HL-60 (cell line): Measurements from ENCODE around the gene FARP1.

Experiments used
- DNase-seq, 2 experiments: peaks; one replicate each; pipeline ENCODE4 v3.0.0-alpha.2; 2010 to 2020; ENCODE audit warnings: low read depth in 1 of 2, low spot score in 1 of 2
- H3K27ac ChIP-seq: fragments of 250-450 bp; sonication (Bioruptor Pico); replicated peaks from 2 replicates; pipeline ENCODE4 v1.5.1; 2020; ENCODE audit warnings: mild to moderate bottlenecking, moderate library complexity
- H3K27me3 ChIP-seq: fragments of 250-450 bp; sonication (Bioruptor Pico); 2 replicates; pipeline ENCODE4 v1.5.1; 2021; ENCODE audit warnings: mild to moderate bottlenecking, moderate library complexity; ENCODE audit not compliant: insufficient read depth, poor library complexity, severe bottlenecking
- H3K4me3 ChIP-seq: replicated peaks from 2 replicates; pipeline ENCODE4 v1.5.1; 2011; ENCODE audit warnings: mild to moderate bottlenecking, control low read depth, low read length; ENCODE audit not compliant: insufficient read depth
- CTCF ChIP-seq: IDR thresholded peaks from one replicate; pipeline ENCODE4 v1.5.1; 2011; ENCODE audit warnings: low read length, control low read depth, inconsistent platforms; ENCODE audit not compliant: insufficient read depth
- GABPA ChIP-seq: IDR thresholded peaks from 2 replicates; pipeline ENCODE4 v1.6.1; 2012; ENCODE audit warnings: low read depth
- POLR2AphosphoS5 ChIP-seq: IDR thresholded peaks from 2 replicates; pipeline ENCODE4 v1.6.1; 2012; ENCODE audit warnings: low read depth
- SPI1 ChIP-seq: IDR thresholded peaks from 2 replicates; pipeline ENCODE4 v1.6.1; 2012; ENCODE audit warnings: low read depth, mild to moderate bottlenecking, borderline replicate concordance
- TF ChIP-seq, protein P1 (sequence below): IDR thresholded peaks from 2 replicates; pipeline ENCODE4 v1.6.1; 2012; ENCODE audit warnings: low read depth; ENCODE audit not compliant: insufficient replicate concordance

Gene FARP1

DNA sequence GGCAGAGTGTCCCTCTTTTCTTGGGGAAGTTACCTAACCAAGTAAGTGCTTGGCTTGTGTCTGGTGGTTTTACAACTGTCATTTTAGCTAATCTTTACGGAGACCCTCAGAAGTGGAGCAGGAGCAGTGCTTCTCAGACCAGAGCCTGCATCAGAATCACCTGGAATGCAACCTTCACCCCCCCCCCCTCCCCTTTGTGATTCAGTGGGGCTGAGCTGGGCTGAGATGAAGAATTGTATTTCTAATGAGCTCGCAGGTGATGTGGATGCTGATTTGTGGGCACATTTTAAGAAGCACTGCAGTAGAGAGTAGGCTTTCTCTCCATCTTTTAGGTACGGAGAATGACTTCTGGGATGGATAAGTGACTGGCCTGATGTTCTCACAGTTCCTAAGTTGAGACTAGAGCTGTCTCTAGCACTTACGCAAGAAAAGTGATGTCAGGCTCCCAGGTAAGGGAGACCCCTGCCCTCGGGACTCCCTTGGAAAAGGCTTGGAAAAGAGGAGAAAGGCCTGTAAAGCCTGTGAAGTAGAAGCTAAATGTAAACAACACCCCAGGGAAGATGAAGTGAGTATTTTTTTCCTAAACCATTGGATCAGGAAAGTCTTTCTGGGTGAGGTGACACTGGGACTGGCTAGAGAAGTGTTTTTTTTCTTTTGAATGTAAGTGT lies 57.5 kb downstream of the FARP1 start:
- no peak overlapping the region for H3K4me3 ChIP-seq
- no peaks in the 10 kb centered on the region for H3K27me3 ChIP-seq
- no peak overlapping the region for H3K27ac ChIP-seq
- TF ChIP-seq SPI1 (no peak), POLR2AphosphoS5 (no peak), CTCF (no peak), GABPA (no peak)
- TF ChIP-seq, protein P1, sequence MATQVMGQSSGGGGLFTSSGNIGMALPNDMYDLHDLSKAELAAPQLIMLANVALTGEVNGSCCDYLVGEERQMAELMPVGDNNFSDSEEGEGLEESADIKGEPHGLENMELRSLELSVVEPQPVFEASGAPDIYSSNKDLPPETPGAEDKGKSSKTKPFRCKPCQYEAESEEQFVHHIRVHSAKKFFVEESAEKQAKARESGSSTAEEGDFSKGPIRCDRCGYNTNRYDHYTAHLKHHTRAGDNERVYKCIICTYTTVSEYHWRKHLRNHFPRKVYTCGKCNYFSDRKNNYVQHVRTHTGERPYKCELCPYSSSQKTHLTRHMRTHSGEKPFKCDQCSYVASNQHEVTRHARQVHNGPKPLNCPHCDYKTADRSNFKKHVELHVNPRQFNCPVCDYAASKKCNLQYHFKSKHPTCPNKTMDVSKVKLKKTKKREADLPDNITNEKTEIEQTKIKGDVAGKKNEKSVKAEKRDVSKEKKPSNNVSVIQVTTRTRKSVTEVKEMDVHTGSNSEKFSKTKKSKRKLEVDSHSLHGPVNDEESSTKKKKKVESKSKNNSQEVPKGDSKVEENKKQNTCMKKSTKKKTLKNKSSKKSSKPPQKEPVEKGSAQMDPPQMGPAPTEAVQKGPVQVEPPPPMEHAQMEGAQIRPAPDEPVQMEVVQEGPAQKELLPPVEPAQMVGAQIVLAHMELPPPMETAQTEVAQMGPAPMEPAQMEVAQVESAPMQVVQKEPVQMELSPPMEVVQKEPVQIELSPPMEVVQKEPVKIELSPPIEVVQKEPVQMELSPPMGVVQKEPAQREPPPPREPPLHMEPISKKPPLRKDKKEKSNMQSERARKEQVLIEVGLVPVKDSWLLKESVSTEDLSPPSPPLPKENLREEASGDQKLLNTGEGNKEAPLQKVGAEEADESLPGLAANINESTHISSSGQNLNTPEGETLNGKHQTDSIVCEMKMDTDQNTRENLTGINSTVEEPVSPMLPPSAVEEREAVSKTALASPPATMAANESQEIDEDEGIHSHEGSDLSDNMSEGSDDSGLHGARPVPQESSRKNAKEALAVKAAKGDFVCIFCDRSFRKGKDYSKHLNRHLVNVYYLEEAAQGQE = no peak
- DNase-seq = no peak

DNA sequence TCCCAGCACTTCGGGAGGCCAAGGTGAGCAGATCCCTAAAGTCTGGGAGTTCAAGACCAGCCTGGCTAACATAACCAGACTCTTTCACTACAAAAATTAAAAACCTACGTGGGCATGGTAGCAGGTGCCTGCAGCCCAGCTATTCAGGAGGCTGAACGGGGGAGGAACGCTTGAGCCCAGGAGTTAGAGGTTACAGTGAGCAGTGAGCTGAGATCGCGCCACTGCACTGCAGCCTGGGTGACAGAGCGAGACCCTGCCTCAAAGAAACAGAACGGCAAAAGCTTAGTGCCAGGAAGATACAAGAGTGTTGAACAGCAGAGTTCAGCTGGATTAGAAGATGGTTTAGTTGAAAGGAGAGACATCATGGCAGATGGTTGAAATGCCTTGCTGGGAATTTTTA lies 58.3 kb downstream of the FARP1 start:
- Histone ChIP-seq H3K27me3 (no peaks in the 10 kb centered on the region), H3K4me3 (no peak overlapping the region), H3K27ac (no peak overlapping the region)
- no peak for DNase-seq
- TF ChIP-seq SPI1 (no peak), GABPA (no peak), CTCF (no peak), POLR2AphosphoS5 (no peak)
- TF ChIP-seq, protein P1 = no peak

GRCh38 chr13:98201984-98202383 lies 59.1 kb downstream of the FARP1 start:
- DNase-seq = no peak
- Histone ChIP-seq H3K27me3 (no peaks in the 10 kb centered on the region), H3K4me3 (no peak overlapping the region), H3K27ac (no peak overlapping the region)
- TF ChIP-seq, protein P1 = no peak
- TF ChIP-seq GABPA (no peak), POLR2AphosphoS5 (no peak), CTCF (no peak), SPI1 (no peak)
